Erythroblast (primary cell): Measurements from ENCODE around the gene ZNF316.

Source experiments
- GATA1 ChIP-seq: IDR thresholded peaks from 2 replicates; pipeline ENCODE4 v1.6.1; 2011; ENCODE audit warnings: low read depth, mild to moderate bottlenecking, control low read depth, low read length, moderate library complexity
- POLR2A ChIP-seq: IDR thresholded peaks from 2 replicates; pipeline ENCODE4 v1.6.1; 2011; ENCODE audit warnings: mild to moderate bottlenecking, low read length

DNA sequence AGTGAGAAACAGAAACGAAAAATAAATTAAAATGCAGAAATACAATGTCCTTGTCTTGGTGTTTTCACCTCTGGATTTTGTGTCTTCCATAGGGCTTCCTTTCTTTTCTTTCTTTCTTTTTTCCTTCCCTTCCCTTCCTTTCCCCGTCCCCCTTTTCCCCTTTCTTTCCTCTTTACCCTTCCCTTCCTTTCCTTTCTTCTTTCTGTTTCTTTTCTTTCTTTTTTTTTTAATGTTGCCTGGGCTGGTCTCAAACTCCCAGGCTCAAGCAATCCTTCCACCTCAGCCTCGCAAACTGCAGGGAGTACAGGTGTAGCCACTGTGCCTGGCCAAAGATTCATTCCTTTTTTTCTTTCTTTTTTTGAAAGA, 12.9 kb upstream of the ZNF316 start:
- TF ChIP-seq POLR2A, result no peak
- TF ChIP-seq GATA1, result no peak
